Measurements from ENCODE around the gene IDNK. TPM values are rescaled to one million over a fixed set of nuclear protein-coding genes. Genes with fewer than 3 reads are reported as not detected.

IDNK gene
- total and polyA plus RNA-seq, 2 of the 4 experiments (the other 2 are of a cell fraction): 1.4 to 2.3 TPM

- no peaks in the 10 kb centered on the region for H3K9me1 ChIP-seq (ENCODE audit: insufficient read depth, low read length)
- ATAC-seq (ENCODE audit: low read depth): no peak
- no peak overlapping the region for H3K4ac ChIP-seq (ENCODE audit: low read depth, low read length)
- no peak overlapping the region for H2BK20ac ChIP-seq (ENCODE audit: low read depth, low read length)
- H3K4me2 ChIP-seq (ENCODE audit: low read depth, low read length): no peak overlapping the region
- H3K27ac ChIP-seq (ENCODE audit: insufficient read depth, low read length): no peak overlapping the region
- H2BK120ac ChIP-seq (ENCODE audit: low read depth, low read length): no peak overlapping the region
- no peak overlapping the region for H2AFZ ChIP-seq (replicated peaks; ENCODE audit: low read length, poor library complexity)
- H2BK5ac ChIP-seq (ENCODE audit: low read depth, low read length, poor library complexity, severe bottlenecking): no peak overlapping the region
- no peaks in the 10 kb centered on the region for H3K9me3 ChIP-seq (ENCODE audit: control insufficient read depth, insufficient read depth, low read length)
- no peak overlapping the region for H2BK15ac ChIP-seq (ENCODE audit: low read depth, low read length)
- dilution Hi-C loops (cut with HindIII; ENCODE audit: low sequenced_read_pairs, unreplicated experiment): no loop called here
- H3K14ac ChIP-seq (replicated peaks; ENCODE audit: low read depth, low read length): no peak overlapping the region
- CTCF ChIA-PET: no interaction called here
- no TSS peak for BruUV-seq (replicated peaks)
- H4K5ac ChIP-seq (ENCODE audit: low read depth, low read length): no peak overlapping the region
- H4K91ac ChIP-seq (ENCODE audit: insufficient read depth, low read depth, low read length): no peak overlapping the region
- no CpG with 5 or more reads among the region's 1 CpG for WGBS, 2 experiments (ENCODE audit: extremely low coverage in 2 of 2, insufficient read length in 1 of 2)
- H3K4me3 ChIP-seq (ENCODE audit: insufficient read depth, low read depth, low read length): no peak overlapping the region
- no peak overlapping the region for H2AK5ac ChIP-seq (ENCODE audit: low read depth, low read length)
- H3K4me1 ChIP-seq (ENCODE audit: control insufficient read depth, insufficient read depth, low read length): no peaks in the 10 kb centered on the region
- POLR2A ChIA-PET (ENCODE audit: unreplicated experiment): interaction anchor here (0.6 kb wide), 1 partner anchor 89 kb away, joined by 4 read pairs; no protein-coding TSS in a partner anchor
- no peaks in the 10 kb centered on the region for H4K20me1 ChIP-seq (ENCODE audit: insufficient read depth, low read length)
- H3K27me3 ChIP-seq (ENCODE audit: control insufficient read depth, insufficient read depth, low read length): no peaks in the 10 kb centered on the region
- H3K18ac ChIP-seq (ENCODE audit: low read depth, low read length): no peak overlapping the region
- H3K56ac ChIP-seq (ENCODE audit: extremely low read depth, insufficient read depth, low read length): no peak overlapping the region
- TF ChIP-seq MAFK (IDR thresholded peaks at IDR 0.05; ENCODE audit: low read depth, low read length) (no peak), CEBPB (IDR thresholded peaks at IDR 0.05; ENCODE audit: low read depth, low read length) (no peak), RAD21 (IDR thresholded peaks at IDR 0.05; ENCODE audit: low read length) (no peak)
- H2AK9ac ChIP-seq (replicated peaks; ENCODE audit: low read depth, low read length, poor library complexity): no peak overlapping the region
- no peak overlapping the region for H4K8ac ChIP-seq (ENCODE audit: low read depth in 2 of 2, low read length in 2 of 2)
- H3K9ac ChIP-seq (ENCODE audit: low read depth, low read length): no peak overlapping the region
- in situ Hi-C loops (cut with MboI; ENCODE audit: low sequenced_read_pairs): no loop called here
- intact Hi-C loops (cut with micrococcal nuclease): no loop called here
- no peak for DNase-seq
- no peak overlapping the region for H3K23ac ChIP-seq (ENCODE audit: low read depth, low read length)
- no peaks in the 10 kb centered on the region for H3K36me3 ChIP-seq (ENCODE audit: control insufficient read depth, insufficient read depth, low read length)
- H3K79me1 ChIP-seq (ENCODE audit: low read depth in 1 of 2, low read length in 2 of 2): no peaks in the 10 kb centered on the region
These were observed 5.6 kb upstream of the IDNK start for GRCh38 chr9:83617299-83617698.
